HCT116 (cell line): Measurements from ENCODE around the gene SPIRE1.

Experiments
- EGR1 ChIP-seq: IDR thresholded peaks from 2 replicates; pipeline ENCODE4 v1.6.1; 2012; ENCODE audit warnings: low read depth
- EZH2 ChIP-seq: fragments of 200-600 bp; sonication (generic); IDR thresholded peaks from 2 replicates; pipeline ENCODE4 v1.6.1; 2017; ENCODE audit warnings: antibody characterized with exemption, mixed run types
- EZH2phosphoT487 ChIP-seq: fragments of 200-600 bp; IDR thresholded peaks from 2 replicates; pipeline ENCODE4 v1.6.1; 2018; ENCODE audit warnings: antibody characterized with exemption, borderline replicate concordance
- POLR2A ChIP-seq: IDR thresholded peaks from 2 replicates; pipeline ENCODE4 v1.7.0; 2011; ENCODE audit warnings: borderline replicate concordance; ENCODE audit not compliant: insufficient read depth, insufficient read length; ENCODE audit errors: extremely low read depth
- TF ChIP-seq, protein P1 (sequence below): IDR thresholded peaks from 2 replicates; pipeline ENCODE4 v1.6.1; 2012
- TF ChIP-seq, protein P2 (sequence below): IDR thresholded peaks from 2 replicates; pipeline ENCODE4 v1.6.1; 2012; ENCODE audit warnings: low read depth
- TF ChIP-seq, protein P3 (sequence below), 3 experiments: fragments of 200-600 bp in 1 of 3; sonication (generic) in 1 of 3; IDR thresholded peaks in 2 of 3; conservative IDR thresholded peaks in 1 of 3; 2 replicates each; pipeline ENCODE4 v1.5.1; 2012 to 2017; ENCODE audit warnings: low read depth in 2 of 3, low read length in 2 of 3, antibody characterized with exemption in 1 of 3, borderline replicate concordance in 1 of 3, control low read depth in 1 of 3, mild to moderate bottlenecking in 1 of 3, mixed read lengths in 1 of 3, mixed run types in 1 of 3, moderate library complexity in 1 of 3; ENCODE audit not compliant: insufficient read depth in 1 of 3

DNA sequence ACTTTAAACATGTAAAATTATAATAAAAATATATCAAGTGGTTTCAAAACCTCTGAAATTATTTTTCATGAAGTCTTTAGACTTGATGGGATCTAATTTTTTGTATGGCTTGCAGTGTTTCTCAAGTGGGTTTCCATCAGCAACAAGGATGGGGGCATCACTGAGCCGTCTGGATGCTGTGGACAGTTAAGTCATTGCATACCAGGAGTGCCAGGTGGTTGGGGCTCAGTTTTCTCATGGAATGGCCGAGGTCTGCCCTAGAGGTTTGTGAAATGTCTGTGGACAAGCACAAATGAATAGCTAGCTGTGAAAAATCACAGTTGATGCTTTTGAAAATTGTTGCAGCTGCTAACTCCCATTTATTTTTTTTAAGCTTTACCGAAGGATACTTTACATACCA is 248.4 kb downstream of the SPIRE1 start:
- TF ChIP-seq EZH2 (no peak), POLR2A (no peak), EZH2phosphoT487 (no peak), EGR1 (no peak)
- TF ChIP-seq, protein P1, sequence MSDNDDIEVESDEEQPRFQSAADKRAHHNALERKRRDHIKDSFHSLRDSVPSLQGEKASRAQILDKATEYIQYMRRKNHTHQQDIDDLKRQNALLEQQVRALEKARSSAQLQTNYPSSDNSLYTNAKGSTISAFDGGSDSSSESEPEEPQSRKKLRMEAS, result no peak
- TF ChIP-seq, protein P2, sequence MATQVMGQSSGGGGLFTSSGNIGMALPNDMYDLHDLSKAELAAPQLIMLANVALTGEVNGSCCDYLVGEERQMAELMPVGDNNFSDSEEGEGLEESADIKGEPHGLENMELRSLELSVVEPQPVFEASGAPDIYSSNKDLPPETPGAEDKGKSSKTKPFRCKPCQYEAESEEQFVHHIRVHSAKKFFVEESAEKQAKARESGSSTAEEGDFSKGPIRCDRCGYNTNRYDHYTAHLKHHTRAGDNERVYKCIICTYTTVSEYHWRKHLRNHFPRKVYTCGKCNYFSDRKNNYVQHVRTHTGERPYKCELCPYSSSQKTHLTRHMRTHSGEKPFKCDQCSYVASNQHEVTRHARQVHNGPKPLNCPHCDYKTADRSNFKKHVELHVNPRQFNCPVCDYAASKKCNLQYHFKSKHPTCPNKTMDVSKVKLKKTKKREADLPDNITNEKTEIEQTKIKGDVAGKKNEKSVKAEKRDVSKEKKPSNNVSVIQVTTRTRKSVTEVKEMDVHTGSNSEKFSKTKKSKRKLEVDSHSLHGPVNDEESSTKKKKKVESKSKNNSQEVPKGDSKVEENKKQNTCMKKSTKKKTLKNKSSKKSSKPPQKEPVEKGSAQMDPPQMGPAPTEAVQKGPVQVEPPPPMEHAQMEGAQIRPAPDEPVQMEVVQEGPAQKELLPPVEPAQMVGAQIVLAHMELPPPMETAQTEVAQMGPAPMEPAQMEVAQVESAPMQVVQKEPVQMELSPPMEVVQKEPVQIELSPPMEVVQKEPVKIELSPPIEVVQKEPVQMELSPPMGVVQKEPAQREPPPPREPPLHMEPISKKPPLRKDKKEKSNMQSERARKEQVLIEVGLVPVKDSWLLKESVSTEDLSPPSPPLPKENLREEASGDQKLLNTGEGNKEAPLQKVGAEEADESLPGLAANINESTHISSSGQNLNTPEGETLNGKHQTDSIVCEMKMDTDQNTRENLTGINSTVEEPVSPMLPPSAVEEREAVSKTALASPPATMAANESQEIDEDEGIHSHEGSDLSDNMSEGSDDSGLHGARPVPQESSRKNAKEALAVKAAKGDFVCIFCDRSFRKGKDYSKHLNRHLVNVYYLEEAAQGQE, result no peak
- TF ChIP-seq, protein P3, sequence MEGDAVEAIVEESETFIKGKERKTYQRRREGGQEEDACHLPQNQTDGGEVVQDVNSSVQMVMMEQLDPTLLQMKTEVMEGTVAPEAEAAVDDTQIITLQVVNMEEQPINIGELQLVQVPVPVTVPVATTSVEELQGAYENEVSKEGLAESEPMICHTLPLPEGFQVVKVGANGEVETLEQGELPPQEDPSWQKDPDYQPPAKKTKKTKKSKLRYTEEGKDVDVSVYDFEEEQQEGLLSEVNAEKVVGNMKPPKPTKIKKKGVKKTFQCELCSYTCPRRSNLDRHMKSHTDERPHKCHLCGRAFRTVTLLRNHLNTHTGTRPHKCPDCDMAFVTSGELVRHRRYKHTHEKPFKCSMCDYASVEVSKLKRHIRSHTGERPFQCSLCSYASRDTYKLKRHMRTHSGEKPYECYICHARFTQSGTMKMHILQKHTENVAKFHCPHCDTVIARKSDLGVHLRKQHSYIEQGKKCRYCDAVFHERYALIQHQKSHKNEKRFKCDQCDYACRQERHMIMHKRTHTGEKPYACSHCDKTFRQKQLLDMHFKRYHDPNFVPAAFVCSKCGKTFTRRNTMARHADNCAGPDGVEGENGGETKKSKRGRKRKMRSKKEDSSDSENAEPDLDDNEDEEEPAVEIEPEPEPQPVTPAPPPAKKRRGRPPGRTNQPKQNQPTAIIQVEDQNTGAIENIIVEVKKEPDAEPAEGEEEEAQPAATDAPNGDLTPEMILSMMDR (IDR thresholded peaks at IDR 0.05 in 2 of 3, conservative IDR thresholded peaks at IDR 0.05 in 1 of 3; ENCODE audit: borderline replicate concordance in 1 of 3, insufficient read depth in 1 of 3, low read depth in 2 of 3, low read length in 2 of 3), result no peak
